Neural progenitor cell (in vitro differentiated cells): ENCODE measurements around the gene ADGRV1. TPM values are rescaled to one million over a fixed set of nuclear protein-coding genes. Genes with fewer than 3 reads are reported as not detected.

Experiments used
- DNase-seq: peaks from one replicate; pipeline ENCODE4 v3.0.0-alpha.2; 2016; ENCODE audit warnings: low spot score
- H2AFZ ChIP-seq: fragments of 200-600 bp; sonication (generic); replicated peaks from 2 replicates; pipeline ENCODE4 v1.6.1; 2016; ENCODE audit warnings: antibody characterized with exemption
- H3F3A ChIP-seq: fragments of 200-600 bp; sonication (generic); 2 replicates; pipeline ENCODE4 v1.6.1; 2016; ENCODE audit warnings: antibody characterized with exemption, low read depth
- H3K27ac ChIP-seq: fragments of 200-600 bp; sonication (generic); 2 replicates; pipeline ENCODE4 v1.5.1; 2016; ENCODE audit warnings: mild to moderate bottlenecking
- H3K27me3 ChIP-seq: fragments of 200-600 bp; sonication (generic); 2 replicates; pipeline ENCODE4 v1.6.1; 2016; ENCODE audit warnings: mild to moderate bottlenecking, moderate library complexity
- H3K36me3 ChIP-seq: fragments of 200-600 bp; sonication (generic); 2 replicates; pipeline ENCODE4 v1.5.1; 2016
- H3K4me1 ChIP-seq: fragments of 200-600 bp; sonication (generic); 2 replicates; pipeline ENCODE4 v1.6.1; 2016; ENCODE audit warnings: mixed run types
- H3K4me2 ChIP-seq: fragments of 200-600 bp; sonication (generic); 2 replicates; pipeline ENCODE4 v1.6.1; 2016
- H3K4me3 ChIP-seq: fragments of 200-600 bp; sonication (generic); 2 replicates; pipeline ENCODE4 v1.5.1; 2016
- H3K79me2 ChIP-seq: fragments of 200-600 bp; sonication (generic); 2 replicates; pipeline ENCODE4 v1.6.1; 2016; ENCODE audit warnings: low read depth
- H3K9ac ChIP-seq: fragments of 200-600 bp; sonication (generic); 2 replicates; pipeline ENCODE4 v1.6.1; 2016
- H3K9me3 ChIP-seq: fragments of 200-600 bp; sonication (generic); 2 replicates; pipeline ENCODE4 v1.5.1; 2016; ENCODE audit warnings: low read depth
- H4K20me1 ChIP-seq: fragments of 200-600 bp; sonication (generic); 2 replicates; pipeline ENCODE4 v1.6.1; 2016; ENCODE audit warnings: low read depth
- H3K27ac Mint-ChIP-seq: 3 replicates; pipeline ENCODE4 v1.8.0; 2021; ENCODE audit warnings: mixed read lengths
- H3K27me3 Mint-ChIP-seq: 2 replicates; pipeline ENCODE4 v1.8.0; 2022; ENCODE audit warnings: low read depth, mild to moderate bottlenecking, inconsistent platforms, moderate library complexity, mixed read lengths; ENCODE audit not compliant: insufficient read depth
- H3K36me3 Mint-ChIP-seq: 3 replicates; pipeline ENCODE4 v1.8.0; 2021; ENCODE audit warnings: mixed read lengths
- H3K4me1 Mint-ChIP-seq: 3 replicates; pipeline ENCODE4 v1.8.0; 2021; ENCODE audit warnings: mixed read lengths
- H3K4me3 Mint-ChIP-seq: 3 replicates; pipeline ENCODE4 v1.8.0; 2021; ENCODE audit warnings: mild to moderate bottlenecking, moderate library complexity, mixed read lengths
- H3K9me3 Mint-ChIP-seq: 3 replicates; pipeline ENCODE4 v1.8.0; 2020; ENCODE audit warnings: mixed read lengths
- CTCF ChIP-seq: fragments of 200-600 bp; sonication (generic); IDR thresholded peaks from 2 replicates; pipeline ENCODE4 v1.5.1; 2017; ENCODE audit warnings: antibody characterized with exemption, mild to moderate bottlenecking
- EZH2 ChIP-seq: fragments of 200-600 bp; sonication (generic); IDR thresholded peaks from 2 replicates; pipeline ENCODE4 v1.6.1; 2017; ENCODE audit warnings: antibody characterized with exemption, mild to moderate bottlenecking, moderate library complexity
- EZH2phosphoT487 ChIP-seq: fragments of 200-600 bp; sonication (generic); IDR thresholded peaks from 2 replicates; pipeline ENCODE4 v1.6.1; 2017; ENCODE audit warnings: antibody characterized with exemption
- total RNA-seq: library from RNA; depleted of rRNA; stranded (reverse); fragments of >200 nt; gene quantifications from 2 replicates; pipeline ENCODE4 v1.2.3, GENCODE V29; 2015; ENCODE audit warnings: low replicate concordance

Gene ADGRV1
- total RNA-seq, 1 donor from 2014 or later, result 151 TPM

GRCh38 chr5:90740244-90740799 lies 181.7 kb downstream of the ADGRV1 start:
- no peak overlapping the region for H3K9ac ChIP-seq
- H3K4me2 ChIP-seq, result no peak overlapping the region
- no peak overlapping the region for H3K27ac ChIP-seq
- Mint-ChIP-seq H3K27me3 (no peaks in the 10 kb centered on the region), H3K9me3 (peaks cover 16% of the 10 kb centered on the region), H3K4me3 (no peak overlapping the region), H3K27ac (no peak overlapping the region), H3K36me3 (peaks cover 57% of the 10 kb centered on the region), H3K4me1 (no peaks in the 10 kb centered on the region)
- no peak for DNase-seq
- H3K36me3 ChIP-seq, result peaks cover 37% of the 10 kb centered on the region
- H3K27me3 ChIP-seq, result no peaks in the 10 kb centered on the region
- H2AFZ ChIP-seq, result no peak overlapping the region
- H3K9me3 ChIP-seq, result no peaks in the 10 kb centered on the region
- H3K79me2 ChIP-seq, result no peaks in the 10 kb centered on the region
- H3F3A ChIP-seq, result no peaks in the 10 kb centered on the region
- no peak overlapping the region for H3K4me3 ChIP-seq
- TF ChIP-seq CTCF (no peak), EZH2phosphoT487 (no peak), EZH2 (no peak)
- no peaks in the 10 kb centered on the region for H3K4me1 ChIP-seq
- H4K20me1 ChIP-seq, result no peaks in the 10 kb centered on the region

GRCh38 chr5:90741022-90741564 lies 182.5 kb downstream of the ADGRV1 start:
- Histone ChIP-seq H3K27me3 (no peaks in the 10 kb centered on the region), H3K27ac (no peak overlapping the region), H3K4me1 (no peaks in the 10 kb centered on the region), H3K36me3 (peaks cover 36% of the 10 kb centered on the region), H3K79me2 (no peaks in the 10 kb centered on the region), H3K4me3 (no peak overlapping the region), H4K20me1 (no peaks in the 10 kb centered on the region), H3K4me2 (no peak overlapping the region), H3K9me3 (no peaks in the 10 kb centered on the region), H3K9ac (no peak overlapping the region), H2AFZ (no peak overlapping the region), H3F3A (no peaks in the 10 kb centered on the region)
- Mint-ChIP-seq H3K36me3 (peaks cover 55% of the 10 kb centered on the region), H3K27ac (no peak overlapping the region), H3K9me3 (peaks cover 17% of the 10 kb centered on the region), H3K27me3 (no peaks in the 10 kb centered on the region), H3K4me3 (no peak overlapping the region), H3K4me1 (no peaks in the 10 kb centered on the region)
- no peak for DNase-seq
- no peak for TF ChIP-seq CTCF
- no peak for TF ChIP-seq EZH2phosphoT487
- TF ChIP-seq EZH2, result no peak

- peaks cover 27% of the 10 kb centered on the region for H3K36me3 ChIP-seq
- Mint-ChIP-seq H3K4me3 (no peak overlapping the region), H3K4me1 (peaks cover 9% of the 10 kb centered on the region), H3K36me3 (peaks cover 47% of the 10 kb centered on the region), H3K27me3 (no peaks in the 10 kb centered on the region), H3K9me3 (peaks cover 6% of the 10 kb centered on the region), H3K27ac (no peak overlapping the region)
- no peak overlapping the region for H3K4me3 ChIP-seq
- no peak overlapping the region for H3K27ac ChIP-seq
- H3K4me1 ChIP-seq, result peaks cover 15% of the 10 kb centered on the region
- no peak for TF ChIP-seq EZH2
- no peak for TF ChIP-seq EZH2phosphoT487
- no peak for TF ChIP-seq CTCF
- no peaks in the 10 kb centered on the region for H4K20me1 ChIP-seq
- no peak overlapping the region for H2AFZ ChIP-seq
- no peak overlapping the region for H3K4me2 ChIP-seq
- DNase-seq, result no peak
- no peaks in the 10 kb centered on the region for H3K9me3 ChIP-seq
- no peaks in the 10 kb centered on the region for H3K79me2 ChIP-seq
- peaks cover 6% of the 10 kb centered on the region for H3F3A ChIP-seq
- H3K9ac ChIP-seq, result no peak overlapping the region
- H3K27me3 ChIP-seq, result no peaks in the 10 kb centered on the region
Observed at GRCh38 chr5:90746119-90746518, 187.5 kb downstream of the ADGRV1 start.
